ENCODE data around the gene PGPEP1.

PGPEP1 gene

DNA sequence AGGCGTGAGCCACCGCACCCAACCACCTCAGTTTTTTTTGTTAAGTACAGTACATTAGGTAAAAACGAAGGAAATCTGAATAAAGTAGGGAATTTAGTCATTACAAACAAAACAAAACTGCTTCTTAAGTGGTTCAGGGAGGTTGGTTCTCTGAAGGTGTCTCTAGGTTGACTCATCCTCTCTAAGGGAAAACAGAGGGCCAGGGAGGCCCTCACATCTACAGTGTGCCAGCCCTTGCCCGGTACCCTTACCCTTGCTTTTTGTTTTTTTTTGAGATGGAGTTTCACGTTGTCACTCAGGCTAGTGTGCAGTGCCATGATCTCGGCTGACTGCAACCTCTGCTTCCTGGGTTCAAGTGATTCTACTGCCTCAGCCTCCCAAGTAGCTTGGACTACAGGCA, 41.8 kb upstream of the PGPEP1 start:
- TF ChIP-seq NFRKB (IDR thresholded peaks at IDR 0.05): no peak
- TF ChIP-seq LEF1 (IDR thresholded peaks at IDR 0.05; ENCODE audit: borderline replicate concordance): no peak
- TF ChIP-seq CTBP1 (IDR thresholded peaks at IDR 0.05; ENCODE audit: borderline replicate concordance): no peak
- ChIA-PET CTCF (interaction anchor here (1.0 kb wide), 1 partner anchor 19 kb away, joined by 9 read pairs; no protein-coding TSS in a partner anchor), POLR2A (interaction anchor here (0.9 kb wide), 1 partner anchor 23 kb away, joined by 3 read pairs; no protein-coding TSS in a partner anchor)
- no peak for DNase-seq (ENCODE audit: extremely low spot score)

DNA sequence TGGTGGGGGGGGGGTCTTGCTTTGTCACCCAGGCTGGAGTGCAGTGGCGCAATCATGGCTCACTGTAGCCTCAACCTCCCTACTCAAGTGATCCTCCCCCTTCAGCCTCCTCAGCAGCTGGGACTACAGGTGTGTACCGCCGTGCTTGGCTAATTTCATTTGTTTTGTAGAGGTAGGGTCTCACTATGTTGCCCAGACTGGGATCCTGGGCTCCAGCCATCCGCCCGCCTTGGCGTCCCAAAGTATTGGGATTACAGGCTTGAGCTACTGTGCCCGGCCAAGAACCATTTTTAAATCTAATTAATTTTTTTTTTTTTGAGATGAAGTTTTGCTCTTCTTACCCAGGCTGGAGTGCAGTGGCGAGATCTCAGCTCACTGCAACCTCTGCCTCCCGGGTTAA, 40.7 kb upstream of the PGPEP1 start:
- ChIA-PET POLR2A (interaction anchor here (1.1 kb wide), 1 partner anchor 22 kb away, joined by 3 read pairs; no protein-coding TSS in a partner anchor), CTCF (interaction anchor here (0.7 to 1.0 kb wide), 2 partner anchors 20 to 223 kb away, joined by 4 to 9 read pairs; no protein-coding TSS in a partner anchor)
- no peak for DNase-seq (ENCODE audit: extremely low spot score)
- no peak for TF ChIP-seq CTBP1 (IDR thresholded peaks at IDR 0.05; ENCODE audit: borderline replicate concordance)
- TF ChIP-seq HDGF (IDR thresholded peaks at IDR 0.05; ENCODE audit: borderline replicate concordance): no peak
- no peak for TF ChIP-seq ARNT (IDR thresholded peaks at IDR 0.05)
- TF ChIP-seq BHLHE40 (IDR thresholded peaks at IDR 0.05; ENCODE audit: borderline replicate concordance): no peak
- no peak for TF ChIP-seq LEF1 (IDR thresholded peaks at IDR 0.05; ENCODE audit: borderline replicate concordance)
- no peak for TF ChIP-seq L3MBTL2 (conservative IDR thresholded peaks at IDR 0.05)
- TF ChIP-seq FOXK2 (IDR thresholded peaks at IDR 0.05): no peak
- no peak for TF ChIP-seq FOXA1 (IDR thresholded peaks at IDR 0.05)
- no peak for TF ChIP-seq ELF4 (IDR thresholded peaks at IDR 0.05)
- no peak for TF ChIP-seq TARDBP (IDR thresholded peaks at IDR 0.05)
- TF ChIP-seq NFRKB (IDR thresholded peaks at IDR 0.05): no peak
- no peak for TF ChIP-seq SUZ12 (IDR thresholded peaks at IDR 0.05)
- TF ChIP-seq SP1 (IDR thresholded peaks at IDR 0.05): no peak
- TF ChIP-seq FOXM1 (IDR thresholded peaks at IDR 0.05; ENCODE audit: borderline replicate concordance): no peak

DNA sequence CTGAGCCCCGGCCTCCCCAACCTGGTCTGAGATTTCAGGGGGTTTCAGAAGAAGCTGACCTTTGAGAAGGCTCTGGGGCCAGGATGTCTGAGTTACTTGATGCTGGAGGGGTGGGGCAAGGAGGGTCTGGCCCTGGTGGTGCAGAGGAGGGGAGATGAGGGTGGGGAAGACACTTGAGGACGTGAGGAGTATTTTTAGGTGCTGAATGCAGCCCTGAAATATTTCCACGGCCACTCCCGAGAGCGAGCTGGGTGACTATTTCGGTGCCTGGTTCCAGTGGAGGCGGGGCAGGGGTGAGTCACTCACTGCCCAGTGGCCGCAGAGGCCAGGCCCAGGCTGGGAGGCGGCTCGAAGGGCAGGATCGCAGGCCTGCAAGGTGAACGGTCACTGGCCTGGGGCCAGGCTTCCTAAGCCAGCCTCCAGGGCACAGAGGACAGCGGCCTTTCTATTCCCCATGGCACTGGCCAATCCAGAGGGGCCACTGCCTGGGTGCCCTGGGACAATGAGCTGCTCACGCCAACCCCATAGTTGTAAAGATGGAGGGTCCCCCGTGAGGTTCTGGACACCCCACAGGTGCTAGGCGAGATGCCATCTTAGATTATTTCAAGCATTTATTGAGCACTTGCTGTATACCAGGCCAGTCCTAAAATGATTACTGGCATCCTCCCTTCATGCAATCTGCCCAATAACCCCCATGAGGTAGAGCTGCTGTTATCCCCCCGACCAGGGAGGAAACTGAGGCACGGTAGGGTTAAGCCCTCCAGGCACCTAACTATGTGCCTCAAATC, 39.3 kb upstream of the PGPEP1 start:
- ChIA-PET POLR2A (interaction anchor here (0.7 to 5.5 kb wide), 3 partner anchors 19 to 116 kb away, joined by 3 to 80 read pairs (median 3); partner anchors contain the start of gene JUND), CTCF (interaction anchor here (0.6 to 1.4 kb wide), 3 partner anchors 19 to 28 kb away, joined by 3 to 5 read pairs (median 5); no protein-coding TSS in a partner anchor)
- TF ChIP-seq HDGF (IDR thresholded peaks at IDR 0.05; ENCODE audit: borderline replicate concordance) (no peak), L3MBTL2 (conservative IDR thresholded peaks at IDR 0.05) (no peak)
- no peak for DNase-seq (ENCODE audit: extremely low spot score)

DNA sequence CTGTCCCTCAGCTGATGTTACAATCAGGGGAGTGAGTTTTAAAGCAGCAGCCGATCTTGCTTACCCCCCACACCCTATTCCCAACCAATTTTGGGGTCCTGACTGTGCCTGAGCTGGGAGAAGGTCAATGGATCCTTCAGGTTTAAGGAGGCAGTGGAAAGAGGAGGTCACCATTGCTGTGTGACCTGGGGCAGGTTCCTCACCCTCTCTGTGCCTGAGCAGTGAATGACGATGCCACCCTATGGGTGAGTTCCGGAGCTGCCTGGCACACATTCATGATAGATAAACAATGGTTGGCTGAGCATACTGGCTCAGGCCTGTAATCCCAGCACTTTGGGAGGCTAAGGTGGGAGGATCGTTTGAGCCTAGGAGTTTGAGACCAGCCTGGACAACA, 38.7 kb upstream of the PGPEP1 start:
- POLR2A ChIA-PET: interaction anchor here (0.7 to 5.5 kb wide), 3 partner anchors 18 to 115 kb away, joined by 3 to 80 read pairs (median 3); partner anchors contain the start of gene JUND
- DNase-seq (ENCODE audit: extremely low spot score): no peak
- CTCF ChIA-PET: interaction anchor here (1.3 to 1.4 kb wide), 2 partner anchors 22 to 27 kb away, joined by 5 read pairs; no protein-coding TSS in a partner anchor
- TF ChIP-seq FOXK2 (IDR thresholded peaks at IDR 0.05) (no peak), TARDBP (IDR thresholded peaks at IDR 0.05) (no peak), SUZ12 (IDR thresholded peaks at IDR 0.05) (no peak), L3MBTL2 (conservative IDR thresholded peaks at IDR 0.05) (no peak)

DNA sequence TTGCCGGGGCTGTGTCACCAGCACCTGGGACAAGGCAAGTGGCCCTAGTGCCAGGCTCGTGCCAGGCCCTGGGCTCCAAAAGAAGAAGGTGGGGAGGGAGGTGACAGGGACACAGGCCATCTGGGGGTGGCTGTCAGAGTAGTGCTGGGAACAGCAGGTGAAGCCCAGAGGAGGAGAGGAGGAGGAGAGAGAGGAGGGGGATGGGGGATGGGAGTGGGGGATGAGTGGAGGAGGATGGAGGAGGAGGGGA, 36.3 kb upstream of the PGPEP1 start:
- TF ChIP-seq FOXK2 (IDR thresholded peaks at IDR 0.05) (no peak), ELF4 (IDR thresholded peaks at IDR 0.05) (no peak), ARNT (IDR thresholded peaks at IDR 0.05) (no peak), L3MBTL2 (conservative IDR thresholded peaks at IDR 0.05) (no peak), HDGF (IDR thresholded peaks at IDR 0.05; ENCODE audit: borderline replicate concordance) (no peak), SP1 (IDR thresholded peaks at IDR 0.05) (no peak), NFRKB (IDR thresholded peaks at IDR 0.05) (no peak), CTBP1 (IDR thresholded peaks at IDR 0.05; ENCODE audit: borderline replicate concordance) (no peak), SUZ12 (IDR thresholded peaks at IDR 0.05) (no peak)
- TF ChIP-seq, protein P1, sequence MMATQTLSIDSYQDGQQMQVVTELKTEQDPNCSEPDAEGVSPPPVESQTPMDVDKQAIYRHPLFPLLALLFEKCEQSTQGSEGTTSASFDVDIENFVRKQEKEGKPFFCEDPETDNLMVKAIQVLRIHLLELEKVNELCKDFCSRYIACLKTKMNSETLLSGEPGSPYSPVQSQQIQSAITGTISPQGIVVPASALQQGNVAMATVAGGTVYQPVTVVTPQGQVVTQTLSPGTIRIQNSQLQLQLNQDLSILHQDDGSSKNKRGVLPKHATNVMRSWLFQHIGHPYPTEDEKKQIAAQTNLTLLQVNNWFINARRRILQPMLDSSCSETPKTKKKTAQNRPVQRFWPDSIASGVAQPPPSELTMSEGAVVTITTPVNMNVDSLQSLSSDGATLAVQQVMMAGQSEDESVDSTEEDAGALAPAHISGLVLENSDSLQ (IDR thresholded peaks at IDR 0.05): no peak
- ChIA-PET CTCF (interaction anchor here (1.1 to 1.7 kb wide), 2 partner anchors 25 kb away, joined by 5 to 10 read pairs; no protein-coding TSS in a partner anchor), POLR2A (interaction anchor here (1.0 to 5.5 kb wide), 4 partner anchors 12 to 26 kb away, joined by 3 to 80 read pairs (median 11); partner anchors contain the start of genes JUND and LSM4)
- DNase-seq (ENCODE audit: extremely low spot score): no peak

DNA sequence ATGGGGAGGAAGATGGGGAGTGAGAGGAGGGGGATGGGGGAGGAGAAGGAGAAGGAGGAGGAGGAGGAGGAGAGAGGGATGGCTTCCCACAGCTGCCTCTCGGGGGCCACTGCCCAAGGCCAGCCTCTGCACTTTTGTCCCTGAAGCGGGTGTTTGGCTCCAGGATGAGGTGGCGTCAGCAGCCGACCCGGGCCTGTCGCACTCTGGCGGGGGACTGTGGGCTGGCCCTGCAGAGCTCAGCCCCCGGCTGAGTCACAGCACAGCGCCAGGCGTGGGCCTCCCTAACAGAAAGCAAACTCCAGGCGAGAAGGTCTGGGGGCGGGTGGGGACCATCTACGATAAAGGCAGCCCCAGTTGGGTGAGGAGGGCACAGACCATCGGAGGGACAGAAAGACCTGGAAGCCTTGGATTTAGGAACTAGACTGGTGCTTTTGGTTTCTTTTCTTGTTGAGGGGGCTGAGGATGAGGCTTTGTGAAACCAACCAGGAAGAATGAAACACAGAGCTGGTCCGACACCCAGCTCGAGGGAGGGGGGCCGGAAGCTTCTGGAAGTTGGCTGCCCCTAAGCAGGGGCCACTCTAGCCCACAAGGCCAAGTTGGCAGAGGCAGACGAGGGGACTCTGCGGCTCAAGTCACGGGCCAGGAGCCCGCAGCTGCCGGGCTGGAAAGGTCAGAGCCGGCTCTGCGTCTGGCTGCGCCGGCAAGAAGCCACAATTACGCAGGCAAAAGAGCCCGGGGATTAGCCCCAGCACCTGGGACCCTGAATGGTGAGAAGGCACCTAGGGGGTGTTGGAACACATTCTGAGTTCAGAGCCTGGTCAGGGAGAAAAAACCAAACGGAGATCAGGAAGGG, 35.7 kb upstream of the PGPEP1 start:
- no peak for DNase-seq (ENCODE audit: extremely low spot score)
- TF ChIP-seq HDGF (IDR thresholded peaks at IDR 0.05; ENCODE audit: borderline replicate concordance): no peak
- TF ChIP-seq TARDBP (IDR thresholded peaks at IDR 0.05): no peak
- no peak for TF ChIP-seq SP1 (IDR thresholded peaks at IDR 0.05)
- TF ChIP-seq CTBP1 (IDR thresholded peaks at IDR 0.05; ENCODE audit: borderline replicate concordance): no peak
- TF ChIP-seq NFRKB (IDR thresholded peaks at IDR 0.05): no peak
- TF ChIP-seq, protein P1 (IDR thresholded peaks at IDR 0.05): no peak
- no peak for TF ChIP-seq SUZ12 (IDR thresholded peaks at IDR 0.05)
- no peak for TF ChIP-seq ARNT (IDR thresholded peaks at IDR 0.05)
- no peak for TF ChIP-seq LEF1 (IDR thresholded peaks at IDR 0.05; ENCODE audit: borderline replicate concordance)
- no peak for TF ChIP-seq FOXA1 (IDR thresholded peaks at IDR 0.05)
- ChIA-PET CTCF (interaction anchor here (0.6 to 1.7 kb wide), 4 partner anchors 24 to 977 kb away, joined by 3 to 10 read pairs (median 4); no protein-coding TSS in a partner anchor), POLR2A (interaction anchor here (0.8 to 5.5 kb wide), 7 partner anchors 11 to 27 kb away, joined by 3 to 80 read pairs (median 5); partner anchors contain the start of genes JUND and LSM4)

All from HEK293T (cell line).